Smooth muscle cell (in vitro differentiated cells): ENCODE results near the gene INHA. TPM values are rescaled to one million over a fixed set of nuclear protein-coding genes. Genes with fewer than 3 reads are reported as not detected.

Experiments used
- DNase-seq: peaks from one replicate; lab custom pipeline; 2025; ENCODE audit not compliant: unreplicated experiment; lab: John Stamatoyannopoulos, UW
- H2AFZ ChIP-seq: fragments of 200-600 bp; sonication (generic); 2 replicates; pipeline ENCODE4 v1.6.0; 2016; ENCODE audit warnings: antibody characterized with exemption, low read depth, mild to moderate bottlenecking
- H3F3A ChIP-seq: fragments of 200-600 bp; sonication (generic); 2 replicates; pipeline ENCODE4 v1.6.0; 2017; ENCODE audit warnings: antibody characterized with exemption, low read depth
- H3K27ac ChIP-seq: fragments of 200-600 bp; sonication (generic); 2 replicates; pipeline ENCODE4 v1.5.1; 2016; ENCODE audit warnings: low read depth, mild to moderate bottlenecking
- H3K27me3 ChIP-seq: fragments of 200-600 bp; sonication (generic); 2 replicates; pipeline ENCODE4 v1.6.1; 2016; ENCODE audit warnings: low read depth, mild to moderate bottlenecking
- H3K36me3 ChIP-seq: fragments of 200-600 bp; sonication (generic); 2 replicates; pipeline ENCODE4 v1.5.1; 2016; ENCODE audit warnings: low read depth
- H3K4me1 ChIP-seq: fragments of 200-600 bp; sonication (generic); 2 replicates; pipeline ENCODE4 v1.5.1; 2016; ENCODE audit warnings: low read depth
- H3K4me2 ChIP-seq: fragments of 200-600 bp; sonication (generic); 2 replicates; pipeline ENCODE4 v1.6.0; 2016; ENCODE audit warnings: mild to moderate bottlenecking
- H3K4me3 ChIP-seq: fragments of 200-600 bp; sonication (generic); 2 replicates; pipeline ENCODE4 v1.5.1; 2016; ENCODE audit warnings: mild to moderate bottlenecking
- H3K79me2 ChIP-seq: fragments of 200-600 bp; sonication (generic); 2 replicates; pipeline ENCODE4 v1.6.0; 2016; ENCODE audit warnings: low read depth, mild to moderate bottlenecking
- H3K9ac ChIP-seq: fragments of 200-600 bp; sonication (generic); 2 replicates; pipeline ENCODE4 v1.6.0; 2016; ENCODE audit warnings: low read depth
- H3K9me3 ChIP-seq: fragments of 200-600 bp; sonication (generic); replicated peaks from 2 replicates; pipeline ENCODE4 v1.5.1; 2016; ENCODE audit warnings: low read depth
- H4K20me1 ChIP-seq: fragments of 200-600 bp; sonication (generic); 2 replicates; pipeline ENCODE4 v1.6.0; 2016; ENCODE audit warnings: low read depth
- CTCF ChIP-seq: fragments of 200-600 bp; sonication (generic); IDR thresholded peaks from 2 replicates; pipeline ENCODE4 v1.5.1; 2017; ENCODE audit warnings: borderline replicate concordance, mild to moderate bottlenecking, antibody characterized with exemption; ENCODE audit not compliant: insufficient read depth, poor library complexity, severe bottlenecking
- whole genome bisulfite sequencing: methylation state at CpG from one replicate; pipeline ENCODE4 v1.1.7; 2016; ENCODE audit warnings: low lambda C conversion rate; 5-methylcytosine and 5-hydroxymethylcytosine counted together
- polyA plus RNA-seq: library from polyadenylated mRNA; unstranded; fragments of >200 nt; fragmentation: Nextera tagmentation; extraction: Ambion mirVana; gene quantifications from 2 replicates; pipeline ENCODE4 v1.2.1, GENCODE V29; 2016
- total RNA-seq: library from RNA; depleted of rRNA; stranded (reverse); fragments of >200 nt; gene quantifications from 2 replicates; pipeline ENCODE4 v1.2.3, GENCODE V29; 2014

INHA gene
- total and polyA plus RNA-seq, 2 experiments from 2014 or later: 4.0 to 4.3 TPM

- Histone ChIP-seq H3F3A (no peaks in the 10 kb centered on the region), H3K9ac (no peak overlapping the region), H3K36me3 (no peaks in the 10 kb centered on the region), H3K27me3 (no peaks in the 10 kb centered on the region), H3K4me1 (peaks cover 4% of the 10 kb centered on the region), H3K9me3 (no peaks in the 10 kb centered on the region), H2AFZ (no peak overlapping the region), H3K79me2 (no peaks in the 10 kb centered on the region), H3K4me2 (no peak overlapping the region), H3K4me3 (no peak overlapping the region), H4K20me1 (peaks cover 2% of the 10 kb centered on the region), H3K27ac (no peak overlapping the region)
- TF ChIP-seq CTCF: no peak
- DNase-seq: no peak
- WGBS: 97% methylated on average over 20 of the region's 20 CpGs
Observed at GRCh38 chr2:219555956-219556355, 16.2 kb upstream of the INHA start.

- H3K27me3 ChIP-seq: no peaks in the 10 kb centered on the region
- H3K4me3 ChIP-seq: no peak overlapping the region
- no peak overlapping the region for H2AFZ ChIP-seq
- no peak overlapping the region for H3K27ac ChIP-seq
- no peak for TF ChIP-seq CTCF
- H3K4me1 ChIP-seq: peaks cover 4% of the 10 kb centered on the region
- H3K4me2 ChIP-seq: no peak overlapping the region
- no peaks in the 10 kb centered on the region for H4K20me1 ChIP-seq
- no peaks in the 10 kb centered on the region for H3K36me3 ChIP-seq
- no peaks in the 10 kb centered on the region for H3K79me2 ChIP-seq
- no peak for DNase-seq
- H3K9me3 ChIP-seq: no peaks in the 10 kb centered on the region
- H3F3A ChIP-seq: no peaks in the 10 kb centered on the region
- no peak overlapping the region for H3K9ac ChIP-seq
- WGBS: 94% methylated on average over 19 of the region's 19 CpGs
Observed at GRCh38 chr2:219556413-219556812, 15.7 kb upstream of the INHA start.

GRCh38 chr2:219557320-219557719 is 14.8 kb upstream of the INHA start:
- Histone ChIP-seq H3K27ac (no peak overlapping the region), H3K9me3 (no peaks in the 10 kb centered on the region), H3K79me2 (no peaks in the 10 kb centered on the region), H3K4me1 (peaks cover 4% of the 10 kb centered on the region), H3K4me2 (no peak overlapping the region), H2AFZ (no peak overlapping the region), H3K9ac (no peak overlapping the region), H4K20me1 (no peaks in the 10 kb centered on the region), H3K36me3 (no peaks in the 10 kb centered on the region), H3K27me3 (no peaks in the 10 kb centered on the region), H3F3A (no peaks in the 10 kb centered on the region), H3K4me3 (no peak overlapping the region)
- no peak for TF ChIP-seq CTCF
- 95% methylated on average over 20 of the region's 21 CpGs for WGBS
- no peak for DNase-seq

- Histone ChIP-seq H3K27ac (no peak overlapping the region), H3K9me3 (no peaks in the 10 kb centered on the region), H3K27me3 (no peaks in the 10 kb centered on the region), H2AFZ (no peak overlapping the region), H3F3A (no peaks in the 10 kb centered on the region), H3K4me3 (no peak overlapping the region), H3K4me1 (peaks cover under 1% of the 10 kb centered on the region), H3K9ac (no peak overlapping the region), H3K36me3 (no peaks in the 10 kb centered on the region), H4K20me1 (no peaks in the 10 kb centered on the region), H3K79me2 (no peaks in the 10 kb centered on the region), H3K4me2 (no peak overlapping the region)
- no peak for DNase-seq
- 96% methylated on average over 25 of the region's 25 CpGs for WGBS
- no peak for TF ChIP-seq CTCF
Observed at GRCh38 chr2:219557791-219558785, 14.0 kb upstream of the INHA start.
